Measurements from ENCODE around the gene UGT1A6. TPM values are rescaled to one million over a fixed set of nuclear protein-coding genes. Genes with fewer than 3 reads are reported as not detected.

Gene UGT1A6
- total RNA-seq, 4 donors from 2014 or later = 13.5 to 40.2 (median 18.1) TPM

GRCh38 chr2:233792720-233793119 lies 100.0 kb downstream of the UGT1A6 start:
- in situ Hi-C loops (cut with MboI; ENCODE audit: low pct_ligation_motif_present in 1 of 4, low pct_unique_long_range_greater_than_20kb in 1 of 4, low sequenced_read_pairs in 3 of 4) = no loop called here
- Histone ChIP-seq H3K9me3 (no peaks in the 10 kb centered on the region), H3K4me3 (no peak overlapping the region), H3K36me3 (no peaks in the 10 kb centered on the region), H3K27ac (no peak overlapping the region), H3K27me3 (no peaks in the 10 kb centered on the region), H3K4me1 (no peaks in the 10 kb centered on the region)
- TF ChIP-seq EP300 (IDR thresholded peaks at IDR 0.05; ENCODE audit: low read depth) = no peak
- TF ChIP-seq POLR2AphosphoS5 (IDR thresholded peaks at IDR 0.05) = no peak
- no peak for TF ChIP-seq POLR2A (IDR thresholded peaks at IDR 0.05)
- TF ChIP-seq, protein P1, sequence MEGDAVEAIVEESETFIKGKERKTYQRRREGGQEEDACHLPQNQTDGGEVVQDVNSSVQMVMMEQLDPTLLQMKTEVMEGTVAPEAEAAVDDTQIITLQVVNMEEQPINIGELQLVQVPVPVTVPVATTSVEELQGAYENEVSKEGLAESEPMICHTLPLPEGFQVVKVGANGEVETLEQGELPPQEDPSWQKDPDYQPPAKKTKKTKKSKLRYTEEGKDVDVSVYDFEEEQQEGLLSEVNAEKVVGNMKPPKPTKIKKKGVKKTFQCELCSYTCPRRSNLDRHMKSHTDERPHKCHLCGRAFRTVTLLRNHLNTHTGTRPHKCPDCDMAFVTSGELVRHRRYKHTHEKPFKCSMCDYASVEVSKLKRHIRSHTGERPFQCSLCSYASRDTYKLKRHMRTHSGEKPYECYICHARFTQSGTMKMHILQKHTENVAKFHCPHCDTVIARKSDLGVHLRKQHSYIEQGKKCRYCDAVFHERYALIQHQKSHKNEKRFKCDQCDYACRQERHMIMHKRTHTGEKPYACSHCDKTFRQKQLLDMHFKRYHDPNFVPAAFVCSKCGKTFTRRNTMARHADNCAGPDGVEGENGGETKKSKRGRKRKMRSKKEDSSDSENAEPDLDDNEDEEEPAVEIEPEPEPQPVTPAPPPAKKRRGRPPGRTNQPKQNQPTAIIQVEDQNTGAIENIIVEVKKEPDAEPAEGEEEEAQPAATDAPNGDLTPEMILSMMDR (IDR thresholded peaks at IDR 0.05) = no peak
- 93 to 95% methylated on average over 3 to 7 of the region's 7 CpGs for whole genome bisulfite sequencing, 2 donors (ENCODE audit: low coverage in 1 of 2)
- intact Hi-C loops (cut with DNase I; ENCODE audit: low total_unique reads) = no loop called here
- DNase-seq = no peak

DNA sequence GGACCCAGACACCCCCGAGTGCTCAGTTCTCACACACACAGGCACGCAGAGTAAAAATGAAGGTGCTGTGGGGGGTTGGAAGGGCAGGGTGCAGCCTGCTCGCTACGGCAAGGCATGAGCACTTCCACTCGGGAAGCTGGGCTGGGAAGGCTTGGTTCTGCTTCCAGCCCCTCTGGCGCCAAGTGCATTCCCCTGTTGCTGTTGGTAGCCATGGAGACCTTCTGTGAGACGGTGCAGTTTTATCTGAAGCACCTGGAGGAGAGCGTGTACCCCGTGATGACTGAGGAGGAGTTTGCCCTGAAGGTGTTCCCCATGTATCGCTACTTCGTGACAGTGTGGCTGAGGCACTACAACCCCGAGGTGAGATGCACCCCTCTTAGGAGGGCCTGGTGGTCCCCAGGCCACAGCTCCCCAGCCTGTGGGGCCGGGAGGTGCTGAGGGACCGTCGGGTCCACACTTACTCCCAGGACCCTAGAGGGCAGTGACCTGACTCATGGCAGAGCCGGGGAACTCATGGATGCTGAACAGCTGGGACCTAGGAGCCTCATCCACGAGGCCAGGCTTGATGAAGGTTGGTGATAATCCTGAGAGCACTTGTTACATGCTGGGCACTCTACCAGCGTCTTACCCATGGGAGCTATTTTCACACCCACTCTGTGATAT lies 100.9 kb downstream of the UGT1A6 start:
- no peaks in the 10 kb centered on the region for H3K9me3 ChIP-seq
- no peaks in the 10 kb centered on the region for H3K36me3 ChIP-seq
- no peak overlapping the region for H3K4me3 ChIP-seq
- in situ Hi-C loops (cut with MboI; ENCODE audit: low pct_ligation_motif_present in 1 of 4, low pct_unique_long_range_greater_than_20kb in 1 of 4, low sequenced_read_pairs in 3 of 4) = no loop called here
- no peak for DNase-seq
- 81% methylated on average over 18 of the region's 18 CpGs; no CpG with 5 or more reads in 1 of the 2 donors for WGBS, 2 donors (ENCODE audit: low coverage in 1 of 2)
- H3K27ac ChIP-seq = no peak overlapping the region
- TF ChIP-seq, protein P1 (IDR thresholded peaks at IDR 0.05) = no peak
- TF ChIP-seq POLR2AphosphoS5 (IDR thresholded peaks at IDR 0.05) = no peak
- no peak for TF ChIP-seq EP300 (IDR thresholded peaks at IDR 0.05; ENCODE audit: low read depth)
- TF ChIP-seq POLR2A (IDR thresholded peaks at IDR 0.05) = no peak
- intact Hi-C loops (cut with DNase I; ENCODE audit: low total_unique reads) = no loop called here
- no peaks in the 10 kb centered on the region for H3K27me3 ChIP-seq
- H3K4me1 ChIP-seq = no peaks in the 10 kb centered on the region

- no peak overlapping the region for H3K4me3 ChIP-seq
- H3K9me3 ChIP-seq = no peaks in the 10 kb centered on the region
- no peak overlapping the region for H3K27ac ChIP-seq
- WGBS, 2 donors (ENCODE audit: low coverage in 1 of 2) = 79% methylated on average over 17 of the region's 17 CpGs; no CpG with 5 or more reads in 1 of the 2 donors
- H3K36me3 ChIP-seq = no peaks in the 10 kb centered on the region
- no peak for DNase-seq
- in situ Hi-C loops (cut with MboI; ENCODE audit: low pct_ligation_motif_present in 1 of 4, low pct_unique_long_range_greater_than_20kb in 1 of 4, low sequenced_read_pairs in 3 of 4) = no loop called here
- no peaks in the 10 kb centered on the region for H3K4me1 ChIP-seq
- H3K27me3 ChIP-seq = no peaks in the 10 kb centered on the region
- intact Hi-C loops (cut with DNase I; ENCODE audit: low total_unique reads) = no loop called here
- TF ChIP-seq POLR2AphosphoS5 (IDR thresholded peaks at IDR 0.05) = no peak
- TF ChIP-seq POLR2A (IDR thresholded peaks at IDR 0.05) = no peak
- TF ChIP-seq, protein P1 (IDR thresholded peaks at IDR 0.05) = no peak
- TF ChIP-seq EP300 (IDR thresholded peaks at IDR 0.05; ENCODE audit: low read depth) = no peak
Observed at GRCh38 chr2:233794128-233794658, 101.5 kb downstream of the UGT1A6 start.

DNA sequence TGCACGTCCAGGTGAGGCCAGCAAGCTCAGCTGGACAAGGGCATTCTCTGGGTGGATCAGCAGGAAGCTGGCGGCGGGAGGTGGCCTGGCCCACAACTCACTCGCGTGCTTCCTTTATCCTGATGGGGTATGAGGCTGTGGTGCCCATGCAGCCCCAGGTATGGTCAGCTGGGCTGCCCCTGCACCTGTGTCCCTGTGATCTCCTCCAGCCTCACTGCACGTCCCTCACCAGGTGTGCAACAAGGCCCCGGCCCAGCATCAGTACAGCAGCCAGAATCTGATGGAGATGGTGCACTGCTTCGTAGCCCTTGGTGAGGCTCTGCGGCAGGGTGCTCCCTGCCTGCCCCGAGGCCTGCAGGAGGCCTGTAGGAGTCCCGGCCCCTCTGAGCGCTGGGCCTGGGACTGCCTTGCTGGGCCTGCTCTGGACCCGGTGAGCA lies 103.1 kb downstream of the UGT1A6 start:
- H3K4me3 ChIP-seq = no peak overlapping the region
- no peak for DNase-seq
- intact Hi-C loops (cut with DNase I; ENCODE audit: low total_unique reads) = no loop called here
- TF ChIP-seq, protein P1 (IDR thresholded peaks at IDR 0.05) = no peak
- TF ChIP-seq POLR2AphosphoS5 (IDR thresholded peaks at IDR 0.05) = no peak
- TF ChIP-seq POLR2A (IDR thresholded peaks at IDR 0.05) = no peak
- no peak for TF ChIP-seq EP300 (IDR thresholded peaks at IDR 0.05; ENCODE audit: low read depth)
- H3K36me3 ChIP-seq = no peaks in the 10 kb centered on the region
- WGBS, 2 donors (ENCODE audit: low coverage in 1 of 2) = 90% methylated on average over 8 of the region's 13 CpGs; no CpG with 5 or more reads in 1 of the 2 donors
- no peaks in the 10 kb centered on the region for H3K9me3 ChIP-seq
- no peaks in the 10 kb centered on the region for H3K27me3 ChIP-seq
- H3K27ac ChIP-seq = no peak overlapping the region
- H3K4me1 ChIP-seq = no peaks in the 10 kb centered on the region
- in situ Hi-C loops (cut with MboI; ENCODE audit: low pct_ligation_motif_present in 1 of 4, low pct_unique_long_range_greater_than_20kb in 1 of 4, low sequenced_read_pairs in 3 of 4) = no loop called here
